GM20431 (cell line): ENCODE results near the gene SIRPG.
"Not testable (repeated sequence)": the region's sequence is repeated elsewhere in the genome, so short reads cannot be mapped to it uniquely, and the experiment has no call there.

Experiments
- in situ Hi-C: fragments of 300-500 bp; cut with MseI, MboI; formaldehyde crosslinking; loops from one replicate; pipeline ENCODE4 v1.15.0; 2020; ENCODE audit warnings: low sequenced_read_pairs; ENCODE audit not compliant: unreplicated experiment

Gene SIRPG

GRCh38 chr20:1657556-1658334 lies at the start of gene SIRPG:
TSS of gene SIRPG (minus strand) at chr20:1657779. CDS start at chr20:1657714, 65 bp downstream.
- in situ Hi-C loops: no loop called here

GRCh38 chr20:1706887-1707286 lies 49.3 kb upstream of the SIRPG start:
- in situ Hi-C loops: not testable (repeated sequence)

GRCh38 chr20:1706079-1706478 lies 48.5 kb upstream of the SIRPG start:
- in situ Hi-C loops: no loop called here

GRCh38 chr20:1702855-1703254 lies 45.3 kb upstream of the SIRPG start:
- in situ Hi-C loops: no loop called here

GRCh38 chr20:1702328-1702727 lies 44.7 kb upstream of the SIRPG start:
- in situ Hi-C loops: no loop called here

GRCh38 chr20:1700990-1701389 lies 43.4 kb upstream of the SIRPG start:
- in situ Hi-C loops: no loop called here

- in situ Hi-C loops: no loop called here
Measured at GRCh38 chr20:1697592-1697991, 40.0 kb upstream of the SIRPG start.

- in situ Hi-C loops: no loop called here
Measured at GRCh38 chr20:1696521-1697209, 39.1 kb upstream of the SIRPG start.

GRCh38 chr20:1694672-1695071 lies 37.1 kb upstream of the SIRPG start:
- in situ Hi-C loops: no loop called here

GRCh38 chr20:1693427-1693826 lies 35.8 kb upstream of the SIRPG start:
- in situ Hi-C loops: no loop called here

- in situ Hi-C loops: no loop called here
Measured at GRCh38 chr20:1689721-1690120, 32.1 kb upstream of the SIRPG start.

- in situ Hi-C loops: no loop called here
Measured at GRCh38 chr20:1688886-1689538, 31.4 kb upstream of the SIRPG start.

- in situ Hi-C loops: no loop called here
Measured at GRCh38 chr20:1687053-1687452, 29.5 kb upstream of the SIRPG start.

- in situ Hi-C loops: no loop called here
Measured at GRCh38 chr20:1686151-1686748, 28.7 kb upstream of the SIRPG start.

- in situ Hi-C loops: no loop called here
Measured at GRCh38 chr20:1685304-1686052, 27.9 kb upstream of the SIRPG start.

GRCh38 chr20:1684872-1685271 lies 27.3 kb upstream of the SIRPG start:
- in situ Hi-C loops: no loop called here

- in situ Hi-C loops: no loop called here
Measured at GRCh38 chr20:1676650-1677049, 19.1 kb upstream of the SIRPG start.

GRCh38 chr20:1674990-1675780 lies 17.6 kb upstream of the SIRPG start:
- in situ Hi-C loops: no loop called here

GRCh38 chr20:1674361-1674760 lies 16.8 kb upstream of the SIRPG start:
- in situ Hi-C loops: no loop called here
